Measurements from ENCODE around the gene RBM33. TPM values are rescaled to one million over a fixed set of nuclear protein-coding genes. Genes with fewer than 3 reads are reported as not detected.

RBM33 gene
- total and polyA plus RNA-seq, 2 of the 13 experiments (the other 11 are each of a cell fraction or from before 2014, with no cell fraction given): 12.4 to 28.9 TPM

GRCh38 chr7:155665957-155666287 lies 21.5 kb downstream of the RBM33 start:
- no peak for ATAC-seq
- Histone ChIP-seq H3K36me3 (replicated peaks in 1 of 2; ENCODE audit: control insufficient read depth in 1 of 2, insufficient read depth in 2 of 2, low read length in 2 of 2) (peaks cover 12 to 31% of the 10 kb centered on the region in 2 experiments), H3K79me2 (ENCODE audit: insufficient read depth, low read length) (peaks cover 97% of the 10 kb centered on the region), H3K4me2 (ENCODE audit: low read depth, low read length) (no peak overlapping the region), H4K20me1 (ENCODE audit: insufficient read depth, low read length) (peaks cover 74% of the 10 kb centered on the region), H3K27me3 (ENCODE audit: control insufficient read depth in 1 of 2, insufficient read depth in 2 of 2, low read length in 2 of 2) (no peaks in the 10 kb centered on the region), H3K9me3 (ENCODE audit: low read length) (no peaks in the 10 kb centered on the region), H3K4me3 (replicated peaks in 1 of 3; ENCODE audit: insufficient read depth in 1 of 3, low read depth in 2 of 3, low read length in 3 of 3) (no peak overlapping the region), H2AFZ (ENCODE audit: low read length) (no peak overlapping the region), H3K4me1 (ENCODE audit: insufficient read depth, low read length) (peaks cover 46% of the 10 kb centered on the region), H3K27ac (ENCODE audit: extremely low read length, insufficient read depth, low read length) (no peak overlapping the region), H3K9ac (ENCODE audit: insufficient read depth, low read depth, low read length) (no peak overlapping the region)
- ChIA-PET CTCF (ENCODE audit: low intra/inter-chr PET ratio, low total read pairs) (no interaction called here), POLR2A (interaction anchor here (1.9 to 2.2 kb wide), 2 partner anchors 22 to 47 kb away, joined by 6 to 7 read pairs; partner anchors contain the start of gene RBM33)
- in situ Hi-C loops (cut with HindIII; ENCODE audit: extremely low pct_ligation_motif_present, low pct_unique_long_range_greater_than_20kb): no loop called here
- TF ChIP-seq, protein P1, sequence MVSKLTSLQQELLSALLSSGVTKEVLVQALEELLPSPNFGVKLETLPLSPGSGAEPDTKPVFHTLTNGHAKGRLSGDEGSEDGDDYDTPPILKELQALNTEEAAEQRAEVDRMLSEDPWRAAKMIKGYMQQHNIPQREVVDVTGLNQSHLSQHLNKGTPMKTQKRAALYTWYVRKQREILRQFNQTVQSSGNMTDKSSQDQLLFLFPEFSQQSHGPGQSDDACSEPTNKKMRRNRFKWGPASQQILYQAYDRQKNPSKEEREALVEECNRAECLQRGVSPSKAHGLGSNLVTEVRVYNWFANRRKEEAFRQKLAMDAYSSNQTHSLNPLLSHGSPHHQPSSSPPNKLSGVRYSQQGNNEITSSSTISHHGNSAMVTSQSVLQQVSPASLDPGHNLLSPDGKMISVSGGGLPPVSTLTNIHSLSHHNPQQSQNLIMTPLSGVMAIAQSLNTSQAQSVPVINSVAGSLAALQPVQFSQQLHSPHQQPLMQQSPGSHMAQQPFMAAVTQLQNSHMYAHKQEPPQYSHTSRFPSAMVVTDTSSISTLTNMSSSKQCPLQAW (CRISPR knock-in tag; IDR thresholded peaks at IDR 0.05): no peak
- TF ChIP-seq ZNF343 (CRISPR knock-in tag; IDR thresholded peaks at IDR 0.05) (no peak), HMG20A (CRISPR knock-in tag; IDR thresholded peaks at IDR 0.05; ENCODE audit: borderline replicate concordance) (no peak), RXRB (CRISPR knock-in tag; IDR thresholded peaks at IDR 0.05; ENCODE audit: borderline replicate concordance) (no peak), TCF7L2 (IDR thresholded peaks at IDR 0.05; ENCODE audit: low read depth, low read length) (no peak), KDM5B (CRISPR knock-in tag; IDR thresholded peaks at IDR 0.05; ENCODE audit: borderline replicate concordance) (no peak), ZFP37 (CRISPR knock-in tag; IDR thresholded peaks at IDR 0.05; ENCODE audit: borderline replicate concordance) (no peak), ARNT (IDR thresholded peaks at IDR 0.05) (no peak), ZNF703 (CRISPR knock-in tag; IDR thresholded peaks at IDR 0.05; ENCODE audit: borderline replicate concordance) (no peak), SAFB2 (CRISPR knock-in tag; IDR thresholded peaks at IDR 0.05; ENCODE audit: borderline replicate concordance, low read depth) (no peak), ZNF879 (CRISPR knock-in tag; IDR thresholded peaks at IDR 0.05) (no peak), FOXJ3 (CRISPR knock-in tag; IDR thresholded peaks at IDR 0.05; ENCODE audit: borderline replicate concordance) (no peak)
- FAIRE-seq: no peak
- no peak for DNase-seq (ENCODE audit: low spot score)
- intact Hi-C loops (cut with micrococcal nuclease; ENCODE audit: unreplicated experiment): no loop called here
- WGBS (ENCODE audit: low lambda C conversion rate): 88% methylated on average over 3 of the region's 3 CpGs
- BruUV-seq (replicated peaks): no TSS peak
